HFF-Myc (cell line): ENCODE results near the gene CHST11.
A peak's percentile ranks its signal among the peaks of the same experiment; 100 is the strongest.

Experiments used
- DNase-seq: peaks from one replicate; pipeline ENCODE4 v3.0.0-alpha.2; 2011; ENCODE audit warnings: low read depth; ENCODE audit errors: extremely low read depth
- H3K4me3 ChIP-seq: replicated peaks from 2 replicates; pipeline ENCODE4 v1.5.1; 2011; ENCODE audit warnings: low read depth, mild to moderate bottlenecking, control low read depth, low read length
- CTCF ChIP-seq: IDR thresholded peaks from 2 replicates; pipeline ENCODE4 v1.5.1; 2012; ENCODE audit warnings: mild to moderate bottlenecking, low read depth, low read length, control low read depth; ENCODE audit errors: missing control alignments

Gene CHST11

DNA sequence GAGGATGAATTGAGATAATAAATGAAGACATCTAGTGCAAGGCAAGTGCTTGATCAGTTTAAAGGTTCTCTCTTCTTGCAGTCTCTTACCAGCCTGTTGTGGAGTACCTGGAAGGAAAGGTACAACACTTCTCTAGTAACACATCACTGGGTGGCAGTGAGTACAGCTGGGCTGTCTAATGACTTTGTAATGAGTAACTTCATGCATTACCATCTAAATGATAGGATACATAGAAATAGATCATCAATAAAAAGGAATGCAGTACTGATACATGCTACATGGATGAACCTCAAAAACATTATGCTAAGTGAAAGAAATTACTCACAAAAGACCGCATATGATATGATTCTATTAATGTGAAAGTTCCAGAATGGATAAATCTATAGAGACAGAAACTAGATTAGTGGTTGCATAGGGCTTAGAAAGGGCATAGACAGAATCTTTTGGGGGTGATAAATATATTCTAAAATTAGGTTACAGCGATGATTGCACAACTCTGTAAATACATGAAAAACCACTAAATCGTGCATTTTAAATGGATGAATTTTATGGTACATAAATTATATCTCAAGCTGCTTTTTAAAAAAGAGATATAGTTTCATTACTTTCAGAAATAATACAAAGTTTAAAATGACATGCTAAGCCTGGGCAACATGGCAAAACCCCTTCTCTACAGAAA lies 224.4 kb downstream of the CHST11 start:
- no peak for TF ChIP-seq CTCF
- H3K4me3 ChIP-seq = no peak overlapping the region
- no peak for DNase-seq

DNA sequence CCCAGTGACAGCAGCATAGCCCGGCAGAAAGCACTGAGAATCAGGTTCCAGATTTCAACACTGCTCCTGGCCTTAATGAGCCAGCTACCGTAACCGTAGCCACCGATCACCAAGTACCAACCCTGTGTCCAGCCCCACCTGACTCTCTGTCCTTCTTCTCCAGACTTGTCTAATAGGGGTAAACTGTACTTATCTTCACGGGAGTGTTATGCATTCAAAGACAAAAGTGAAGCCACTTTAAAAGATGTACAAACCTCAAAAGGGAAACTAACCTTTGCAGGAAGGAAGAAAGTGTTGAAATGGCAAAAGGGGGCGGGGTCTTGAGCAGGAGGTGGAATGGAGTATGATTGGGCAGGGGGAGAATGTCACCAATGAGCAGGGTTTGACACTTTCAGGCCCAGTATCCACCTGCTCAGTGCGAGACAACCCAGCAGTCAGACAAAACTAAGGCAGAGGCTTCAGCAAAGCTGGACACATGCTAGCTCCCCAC lies 226.1 kb downstream of the CHST11 start:
- H3K4me3 ChIP-seq = no peak overlapping the region
- TF ChIP-seq CTCF = no peak
- no peak for DNase-seq

- H3K4me3 ChIP-seq = no peak overlapping the region
- DNase-seq = no peak
- no peak for TF ChIP-seq CTCF
These were observed 227.2 kb downstream of the CHST11 start for GRCh38 chr12:104683831-104684503.

DNA sequence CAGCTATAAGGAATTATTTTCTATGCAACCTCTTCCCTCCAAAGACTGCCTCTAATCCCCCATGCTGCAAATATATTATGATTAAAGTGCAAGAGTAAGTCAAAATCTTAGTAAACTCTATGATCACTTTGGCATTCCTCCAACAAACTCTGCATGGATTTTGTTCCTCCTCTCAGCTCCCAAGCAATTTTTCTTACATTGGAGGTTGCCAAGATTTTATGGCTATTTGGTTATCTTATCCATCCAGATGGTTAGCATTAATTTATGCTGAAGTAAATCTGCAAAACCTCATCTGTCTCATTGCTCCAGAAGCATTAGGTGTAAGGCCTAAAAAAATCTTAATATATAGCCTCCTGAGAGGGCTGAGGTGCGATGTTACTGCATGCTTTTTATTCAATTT lies 228.1 kb downstream of the CHST11 start:
- peak; percentile 53 for DNase-seq

GRCh38 chr12:104685366-104685765 lies 228.6 kb downstream of the CHST11 start:
- no peak for TF ChIP-seq CTCF
- H3K4me3 ChIP-seq = no peak overlapping the region

More for the DNA sequence above, 228.1 kb downstream of the CHST11 start:
- H3K4me3 ChIP-seq = no peak overlapping the region
- no peak for TF ChIP-seq CTCF

DNA sequence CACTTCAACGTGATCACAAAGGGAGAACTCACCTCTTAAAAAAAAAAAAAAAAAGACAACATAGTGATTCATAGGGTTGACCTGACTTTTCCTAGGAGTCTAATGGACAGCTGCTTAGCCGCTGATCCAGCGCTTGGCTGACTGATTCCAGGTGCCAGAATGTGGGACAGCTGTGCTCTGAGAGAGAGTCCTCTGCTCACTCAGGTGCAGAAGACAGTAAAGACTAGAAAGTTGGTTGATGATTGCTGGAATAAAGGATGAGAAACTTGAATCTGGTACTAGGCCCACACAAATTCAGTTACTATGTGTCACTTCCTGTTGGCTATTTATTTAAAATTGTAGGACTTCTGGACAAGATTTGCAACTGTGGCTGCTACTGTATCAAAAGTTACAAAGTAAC lies 229.4 kb downstream of the CHST11 start:
- DNase-seq = no peak
- no peak for TF ChIP-seq CTCF
- H3K4me3 ChIP-seq = no peak overlapping the region

More at GRCh38 chr12:104685366-104685765, 228.6 kb downstream of the CHST11 start:
- DNase-seq = no peak
